Astrocyte of the spinal cord (primary cell): ENCODE results near the gene TJP3.

Experiments used
- DNase-seq: peaks from one replicate; pipeline ENCODE4 v3.0.0; 2011; ENCODE audit warnings: low read depth, low spot score
- H3K4me3 ChIP-seq: 2 replicates; pipeline ENCODE4 v1.5.1; 2011; ENCODE audit warnings: low read depth, mild to moderate bottlenecking, low read length, moderate library complexity
- in situ Hi-C: cut with HindIII; loops from 2 replicates; pipeline ENCODE4 v1.10.0; 2017; ENCODE audit warnings: low sequenced_read_pairs
- TF ChIP-seq, protein P1 (sequence below): IDR thresholded peaks from 2 replicates; pipeline ENCODE4 v1.5.1; 2012; ENCODE audit warnings: low read depth, mild to moderate bottlenecking, low read length, inconsistent platforms

Gene TJP3

DNA sequence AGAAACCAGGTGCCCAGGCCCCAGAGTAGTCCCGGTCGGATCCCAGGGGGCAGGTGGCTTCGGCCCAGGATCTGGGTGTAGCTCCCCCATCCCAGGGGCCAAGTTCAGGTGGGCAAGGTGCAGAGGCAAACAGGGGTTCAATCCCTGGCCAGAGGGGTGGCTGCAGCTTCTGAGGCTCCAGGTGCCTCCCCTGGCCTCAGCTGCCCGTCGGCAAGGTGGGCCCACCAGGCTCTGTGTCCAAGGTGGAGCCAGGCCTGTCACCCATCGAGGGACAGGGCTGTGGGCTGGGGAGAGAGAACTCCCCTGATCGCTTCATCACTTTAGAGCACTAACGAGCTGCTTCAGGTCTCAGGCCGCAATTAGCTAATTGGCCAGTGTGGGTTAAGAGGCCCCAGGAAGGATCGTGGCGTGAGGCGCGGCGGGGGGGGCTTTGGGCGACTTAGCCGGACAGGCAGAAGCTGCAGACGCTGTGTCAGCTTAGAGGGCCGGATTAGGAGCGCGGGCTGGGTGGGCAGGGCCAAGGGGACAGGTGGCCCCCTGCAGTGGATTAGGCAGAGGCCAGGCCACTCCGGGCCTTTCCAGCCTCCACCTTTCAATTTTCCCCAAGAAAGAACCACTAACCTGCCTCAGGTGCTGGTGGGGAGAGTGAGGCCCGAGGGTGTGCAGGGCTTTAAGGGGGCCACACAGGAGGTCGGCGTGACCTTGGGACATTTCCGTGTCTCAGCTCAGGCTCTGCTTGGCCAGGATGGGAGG, 66.6 kb downstream of the TJP3 start:
- DNase-seq = no peak
- in situ Hi-C loops = no loop called here
- TF ChIP-seq, protein P1, sequence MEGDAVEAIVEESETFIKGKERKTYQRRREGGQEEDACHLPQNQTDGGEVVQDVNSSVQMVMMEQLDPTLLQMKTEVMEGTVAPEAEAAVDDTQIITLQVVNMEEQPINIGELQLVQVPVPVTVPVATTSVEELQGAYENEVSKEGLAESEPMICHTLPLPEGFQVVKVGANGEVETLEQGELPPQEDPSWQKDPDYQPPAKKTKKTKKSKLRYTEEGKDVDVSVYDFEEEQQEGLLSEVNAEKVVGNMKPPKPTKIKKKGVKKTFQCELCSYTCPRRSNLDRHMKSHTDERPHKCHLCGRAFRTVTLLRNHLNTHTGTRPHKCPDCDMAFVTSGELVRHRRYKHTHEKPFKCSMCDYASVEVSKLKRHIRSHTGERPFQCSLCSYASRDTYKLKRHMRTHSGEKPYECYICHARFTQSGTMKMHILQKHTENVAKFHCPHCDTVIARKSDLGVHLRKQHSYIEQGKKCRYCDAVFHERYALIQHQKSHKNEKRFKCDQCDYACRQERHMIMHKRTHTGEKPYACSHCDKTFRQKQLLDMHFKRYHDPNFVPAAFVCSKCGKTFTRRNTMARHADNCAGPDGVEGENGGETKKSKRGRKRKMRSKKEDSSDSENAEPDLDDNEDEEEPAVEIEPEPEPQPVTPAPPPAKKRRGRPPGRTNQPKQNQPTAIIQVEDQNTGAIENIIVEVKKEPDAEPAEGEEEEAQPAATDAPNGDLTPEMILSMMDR = no peak
- H3K4me3 ChIP-seq = no peak overlapping the region

DNA sequence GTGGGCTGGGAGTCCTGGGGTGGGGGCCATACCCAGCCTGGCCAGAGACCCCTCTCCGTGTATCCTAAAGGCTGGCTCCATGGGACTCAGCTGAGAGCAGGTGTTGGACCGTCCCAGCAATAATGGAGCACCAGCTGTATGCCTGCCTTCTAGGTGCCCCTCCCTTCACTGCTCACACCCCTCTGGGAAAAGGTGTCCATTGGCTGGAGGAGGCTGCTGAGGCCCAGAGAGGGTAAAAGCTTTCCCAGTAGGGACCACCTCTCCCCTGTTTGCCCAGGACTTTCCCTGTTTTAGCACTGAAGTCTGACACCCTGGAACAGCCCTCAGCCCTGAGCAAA, 67.2 kb downstream of the TJP3 start:
- in situ Hi-C loops = no loop called here
- no peak overlapping the region for H3K4me3 ChIP-seq
- TF ChIP-seq, protein P1 = no peak
- no peak for DNase-seq

DNA sequence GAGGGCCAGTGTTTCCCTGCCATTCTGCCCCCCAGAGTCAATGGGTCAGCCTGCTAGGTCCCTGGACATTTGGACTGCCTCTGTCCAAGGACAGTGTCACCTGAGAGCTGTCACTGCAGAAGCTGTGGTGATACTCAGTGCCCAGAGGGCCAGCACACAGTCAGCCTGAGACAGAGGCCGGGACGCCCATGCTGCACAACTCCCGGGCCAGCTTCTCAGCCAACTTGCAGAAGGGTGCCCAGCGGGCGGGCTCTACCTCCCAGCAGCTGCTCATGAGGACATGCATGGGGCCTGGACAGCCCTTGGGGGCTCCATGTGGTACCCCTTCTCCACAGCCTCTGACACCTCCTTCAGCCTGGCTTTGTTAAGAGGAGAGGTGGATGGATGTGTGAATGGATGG, 67.6 kb downstream of the TJP3 start:
- H3K4me3 ChIP-seq = no peak overlapping the region
- TF ChIP-seq, protein P1 = no peak
- no peak for DNase-seq
- in situ Hi-C loops = no loop called here

DNA sequence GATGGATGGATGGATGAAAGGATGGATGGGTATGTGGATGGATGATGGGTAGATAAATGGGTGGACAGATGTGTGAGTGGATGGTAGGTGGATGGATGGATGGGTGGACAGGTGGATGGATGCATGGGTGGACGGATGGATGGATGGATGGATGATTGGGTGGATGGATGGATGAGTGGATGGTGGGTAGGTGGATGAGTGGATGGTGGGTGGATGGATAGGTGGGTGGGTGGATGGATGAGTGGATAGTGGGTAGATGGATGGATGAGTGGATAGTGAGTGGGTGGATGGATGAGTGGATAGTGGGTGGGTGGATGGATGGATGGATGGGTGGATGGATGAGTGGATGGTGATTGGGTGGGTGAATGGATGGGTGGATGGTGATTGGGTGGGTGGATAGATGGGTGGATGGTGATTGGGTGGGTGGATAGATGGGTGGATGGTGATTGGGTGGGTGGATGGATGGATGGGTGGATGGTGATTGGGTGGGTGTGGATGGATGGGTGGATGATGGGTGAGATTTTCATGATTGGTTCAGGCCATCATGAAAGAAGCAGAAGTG, 68.4 kb downstream of the TJP3 start:
- TF ChIP-seq, protein P1 = no peak
- DNase-seq = no peak
- in situ Hi-C loops = no loop called here
- H3K4me3 ChIP-seq = no peak overlapping the region

DNA sequence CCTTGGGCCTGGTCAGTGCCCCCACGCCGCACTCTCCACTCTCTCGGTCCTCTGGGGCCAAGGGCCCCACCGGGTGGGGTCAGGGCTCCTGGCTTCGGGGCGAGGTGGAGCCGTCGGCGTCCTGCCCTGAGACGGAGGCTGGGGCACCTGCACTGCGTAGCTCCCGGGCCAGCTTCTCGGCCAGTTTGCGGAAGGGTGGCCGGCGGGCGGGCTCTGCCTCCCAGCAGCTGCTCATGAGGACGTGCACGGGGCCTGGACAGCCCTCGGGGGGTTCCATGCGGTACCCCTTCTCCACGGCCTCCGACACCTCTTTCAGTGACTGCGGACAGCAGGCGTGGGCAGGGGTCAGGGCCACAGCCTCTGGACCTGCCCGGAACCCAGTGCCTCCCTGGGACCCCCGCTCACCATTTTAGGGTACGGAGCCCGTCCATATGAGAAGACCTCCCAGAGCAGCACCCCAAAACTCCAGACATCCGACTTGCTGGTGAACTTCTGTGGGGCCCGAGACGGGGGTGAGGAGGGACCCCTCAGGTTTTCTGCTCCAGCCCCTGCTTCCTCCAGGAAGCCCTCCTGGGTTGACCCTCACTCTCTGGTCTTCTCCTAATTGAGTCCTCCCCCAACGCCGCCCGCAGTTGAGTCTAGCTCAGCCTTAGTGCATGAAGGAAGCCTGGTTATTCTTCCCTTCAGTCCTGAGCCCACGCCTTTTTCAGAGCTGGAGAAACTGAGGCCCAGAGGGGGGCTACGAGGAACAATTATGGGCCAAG, 70.1 kb downstream of the TJP3 start:
- DNase-seq = no peak
- H3K4me3 ChIP-seq = no peak overlapping the region
- in situ Hi-C loops = no loop called here
- TF ChIP-seq, protein P1 = no peak

DNA sequence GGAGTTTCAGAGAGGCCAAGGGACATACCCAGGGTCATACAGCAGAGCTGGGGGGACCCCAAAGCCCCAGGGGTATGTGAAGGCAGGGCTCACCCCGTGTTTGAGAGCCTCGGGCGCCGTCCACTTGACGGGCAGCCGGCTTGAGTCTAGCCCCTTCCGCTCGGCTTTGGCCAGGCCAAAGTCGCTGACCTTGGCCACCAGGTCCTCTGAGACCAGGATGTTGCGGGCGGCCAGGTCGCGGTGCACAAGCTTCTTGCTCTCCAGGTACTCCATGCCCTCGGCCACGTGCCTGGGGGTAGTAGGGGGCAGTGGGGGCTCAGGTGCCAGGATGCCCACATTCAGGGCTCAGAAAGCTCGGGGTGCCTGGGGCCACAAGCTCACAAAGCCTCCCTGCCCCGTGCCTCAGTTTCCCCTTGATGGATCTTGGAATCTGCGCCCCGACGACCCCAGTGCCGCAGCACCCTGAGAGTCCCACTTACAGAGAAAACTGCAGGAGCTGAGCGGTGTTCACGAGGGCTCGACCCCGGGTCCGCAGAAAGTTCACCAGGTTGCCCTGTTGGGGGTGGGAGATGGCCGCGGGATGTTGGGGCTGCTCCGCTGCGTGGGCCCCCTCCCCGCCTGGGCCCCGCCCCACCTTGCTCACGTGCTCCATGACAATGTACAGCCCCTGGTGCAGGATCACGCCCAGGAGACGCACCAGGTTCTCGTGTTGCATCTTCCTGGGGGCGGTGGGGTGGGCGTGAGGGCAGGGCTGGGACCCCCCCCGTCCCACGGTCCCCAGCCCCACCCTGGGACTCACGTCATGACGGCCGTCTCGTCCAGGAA, 70.9 kb downstream of the TJP3 start:
- in situ Hi-C loops = no loop called here
- TF ChIP-seq, protein P1 = no peak
- no peak for DNase-seq
- H3K4me3 ChIP-seq = no peak overlapping the region
